GM21529 (cell line): Measurements from ENCODE around the gene NFAT5.
"Not testable (repeated sequence)": the region's sequence is repeated elsewhere in the genome, so short reads cannot be mapped to it uniquely, and the experiment has no call there.

ENCODE experiments used
- ATAC-seq: cut with Tn5 transposase; IDR thresholded peaks from one replicate; pipeline ENCODE4 v1.9.1; 2021; ENCODE audit not compliant: unreplicated experiment

Gene NFAT5

GRCh38 chr16:69565671-69566239 is at the start of gene NFAT5:
TSS of gene NFAT5 (plus strand) at chr16:69565966. CDS start at chr16:69566302, 336 bp downstream.
- ATAC-seq = peak; percentile 31

GRCh38 chr16:69517914-69518313 is 47.9 kb upstream of the NFAT5 start:
- not testable (repeated sequence) for ATAC-seq

DNA sequence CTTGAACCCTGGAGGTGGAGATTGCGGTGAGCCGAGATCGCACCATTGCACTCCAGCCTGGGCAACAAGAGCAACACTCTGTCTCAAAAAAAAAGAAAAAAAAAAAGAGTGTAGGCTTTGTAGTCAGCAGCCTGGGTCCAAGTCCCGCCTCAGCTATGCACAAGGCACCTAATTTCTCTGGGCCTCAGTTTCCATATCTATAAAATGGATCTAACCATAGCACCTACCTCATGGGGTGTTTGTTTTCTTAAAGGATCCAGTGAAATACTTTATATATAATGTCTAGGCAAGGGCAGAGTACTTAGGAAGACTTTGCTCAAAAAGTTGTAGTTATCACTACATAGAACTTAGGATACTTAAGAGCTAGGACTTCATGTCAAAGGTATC is 45.4 kb upstream of the NFAT5 start:
- no peak for ATAC-seq

- ATAC-seq = peak; percentile 74
These were observed 44.8 kb upstream of the NFAT5 start for GRCh38 chr16:69520800-69521602.

GRCh38 chr16:69522041-69522578 is 43.7 kb upstream of the NFAT5 start:
- ATAC-seq = no peak

GRCh38 chr16:69522732-69523404 is 42.9 kb upstream of the NFAT5 start:
- ATAC-seq = no peak

DNA sequence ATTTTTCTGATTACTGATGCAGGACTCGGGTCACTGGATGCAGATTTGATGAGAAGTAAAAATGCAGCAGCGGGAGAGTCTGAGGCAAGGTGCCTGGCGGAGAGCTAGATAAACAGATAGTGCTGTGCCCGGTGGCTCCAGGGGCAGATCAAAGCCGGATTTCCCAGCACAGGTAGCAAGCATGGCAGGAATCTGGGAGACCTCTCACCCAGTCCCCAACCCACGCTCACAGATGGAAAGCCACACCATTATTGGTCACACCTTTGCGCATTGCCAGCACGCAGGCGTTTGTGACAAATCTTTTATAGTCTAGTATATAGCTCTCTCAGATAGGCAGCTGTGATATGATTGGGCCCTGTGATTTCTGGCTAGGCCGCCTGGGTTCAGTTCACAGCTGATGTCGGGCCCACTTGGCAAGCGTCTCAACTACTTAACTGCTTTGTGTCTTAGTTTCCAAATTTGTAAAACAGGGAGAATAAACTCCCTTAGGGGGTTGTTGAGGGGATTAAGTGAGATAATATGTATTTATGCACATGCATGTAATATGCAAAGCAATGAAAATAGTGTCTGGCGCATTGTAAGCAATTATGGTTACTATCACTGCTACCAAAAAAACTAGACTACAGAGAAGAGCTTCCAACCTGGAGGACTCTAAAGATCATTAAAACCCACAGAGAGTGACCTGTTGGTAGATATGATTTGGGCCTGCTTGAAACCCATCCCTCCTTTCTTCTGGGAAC is 42.0 kb upstream of the NFAT5 start:
- ATAC-seq = no peak

DNA sequence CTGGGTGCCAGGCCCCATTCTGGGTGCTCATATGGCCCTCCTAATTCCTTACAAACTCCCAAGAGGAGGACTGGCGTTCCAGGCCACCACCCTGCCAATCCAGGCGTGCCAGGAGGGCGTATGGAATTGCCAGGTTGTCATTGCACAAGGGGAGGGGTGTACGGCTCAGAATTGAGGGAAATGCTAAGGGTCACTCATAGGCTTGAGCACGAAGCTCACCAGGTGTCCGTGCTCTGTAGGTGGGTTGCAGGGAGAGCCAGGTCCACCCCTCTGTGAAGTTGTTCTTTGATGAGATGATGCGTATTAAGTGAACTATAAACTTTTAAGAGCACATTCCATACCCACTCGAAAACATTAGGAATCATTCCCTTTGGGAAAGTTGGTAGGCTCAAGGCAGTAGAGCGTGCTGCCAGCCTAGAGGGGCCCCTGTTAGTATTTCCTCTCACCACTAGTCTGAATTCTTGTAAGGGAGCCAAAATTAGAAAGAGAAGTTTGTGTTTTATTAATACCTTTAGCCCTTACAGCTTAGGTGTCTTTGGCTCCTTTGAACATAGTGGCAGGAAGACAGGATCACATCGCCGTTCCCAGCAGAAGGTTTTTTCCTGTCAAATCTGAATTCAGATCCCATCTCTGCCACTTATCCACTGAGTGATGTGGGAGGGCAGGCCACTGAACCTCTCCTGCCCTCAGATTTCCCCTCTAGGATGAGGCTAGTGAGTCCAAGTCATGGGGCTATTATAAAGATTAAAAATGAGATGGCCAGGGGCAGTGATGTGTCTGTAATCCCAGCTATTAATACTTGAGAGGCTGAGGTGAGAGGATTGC is 38.7 kb upstream of the NFAT5 start:
- ATAC-seq = no peak

DNA sequence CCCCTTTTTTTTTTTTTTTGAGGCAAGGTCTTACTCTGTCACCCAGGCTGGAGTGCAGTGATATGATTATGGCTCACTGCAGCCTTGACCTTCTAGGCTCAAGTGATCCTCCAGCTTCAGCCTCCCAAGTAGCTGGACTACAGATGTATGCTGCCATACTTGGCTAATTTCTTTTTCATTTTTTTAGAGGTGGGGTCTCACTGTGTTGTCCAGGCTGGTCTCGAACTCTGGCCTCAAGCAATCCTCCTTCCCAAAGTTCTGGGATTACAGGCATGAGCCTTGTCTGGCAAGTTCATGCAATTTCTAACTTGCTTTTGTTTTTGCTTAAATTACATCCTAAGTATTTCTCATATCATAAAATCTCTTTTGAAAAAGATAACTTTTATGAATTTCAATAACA is 33.8 kb upstream of the NFAT5 start:
- no peak for ATAC-seq

DNA sequence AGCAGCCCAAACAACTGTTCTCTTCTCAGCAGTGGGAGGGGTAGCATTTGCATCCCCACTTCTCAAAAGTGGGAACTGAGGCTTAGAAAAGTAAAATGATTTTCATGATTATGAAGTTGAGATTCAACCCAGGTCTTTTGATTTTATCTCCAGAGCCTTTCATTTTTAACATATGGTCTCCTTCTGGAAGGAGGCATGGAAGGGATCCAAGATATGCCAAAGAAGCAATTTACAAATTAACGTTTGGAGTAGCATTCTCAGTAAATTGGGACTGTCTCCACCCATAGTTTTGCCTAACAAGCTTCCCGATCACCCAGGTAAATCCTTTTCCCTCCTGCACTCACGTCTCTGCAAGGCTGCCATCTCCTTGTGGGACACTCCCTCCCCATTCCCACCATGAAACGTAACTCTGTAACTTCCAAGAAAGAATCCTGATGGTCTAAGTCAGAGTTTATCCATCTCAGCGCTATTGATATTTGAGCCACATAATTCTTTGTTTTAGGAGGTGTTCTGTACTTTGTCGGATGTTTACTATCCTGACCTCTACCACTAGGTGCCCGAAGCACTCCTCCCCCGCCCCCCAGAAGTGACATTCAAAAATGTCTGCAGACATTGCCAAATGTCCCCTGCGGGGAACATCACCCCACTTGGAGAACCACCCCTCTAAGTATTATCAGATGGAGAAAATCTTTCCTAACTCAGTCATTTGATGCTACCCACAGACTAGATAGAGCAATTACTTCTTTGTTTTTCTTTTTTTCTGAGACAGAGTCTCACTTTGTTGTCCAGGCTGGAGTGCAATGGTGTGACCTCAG is 32.9 kb upstream of the NFAT5 start:
- ATAC-seq = no peak

GRCh38 chr16:69534720-69535119 is 31.0 kb upstream of the NFAT5 start:
- ATAC-seq = no peak

- ATAC-seq = no peak
These were observed 30.4 kb upstream of the NFAT5 start for GRCh38 chr16:69535123-69536050.

DNA sequence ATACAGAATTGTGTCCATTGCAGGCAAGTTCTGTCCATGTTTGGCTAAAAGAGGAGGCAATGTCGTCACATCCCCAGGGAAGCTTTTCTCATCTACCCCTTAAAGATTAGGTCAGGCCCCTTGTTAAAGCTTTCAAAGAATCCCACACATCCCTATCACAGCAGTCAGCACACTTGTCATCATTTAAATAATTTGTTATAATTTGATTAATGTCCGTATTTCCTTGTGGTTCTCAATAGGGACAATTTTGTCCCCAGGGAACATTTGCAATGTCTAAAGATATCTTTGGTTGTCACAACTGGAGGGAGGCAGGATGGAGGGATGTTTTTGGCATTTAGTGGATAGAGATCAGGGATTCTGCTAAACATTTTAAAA is 28.1 kb upstream of the NFAT5 start:
- no peak for ATAC-seq

DNA sequence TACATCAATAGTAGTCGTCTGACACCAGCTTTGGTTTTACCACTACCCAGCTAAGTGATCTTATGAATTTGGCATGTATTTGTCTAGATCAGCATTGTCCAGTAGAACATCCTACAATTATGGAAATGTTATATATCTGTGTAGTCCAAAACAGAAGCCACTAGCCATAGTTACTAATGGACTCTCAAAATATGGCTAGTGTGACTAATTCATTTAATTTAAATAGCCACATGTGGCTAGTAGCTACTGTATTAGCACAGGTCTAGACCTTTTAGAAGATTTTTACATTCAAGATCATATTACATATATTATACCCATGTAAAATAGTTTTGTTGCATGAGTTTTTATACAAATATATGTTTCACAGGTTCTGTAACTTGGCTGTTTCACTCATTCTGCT is 27.0 kb upstream of the NFAT5 start:
- no peak for ATAC-seq

DNA sequence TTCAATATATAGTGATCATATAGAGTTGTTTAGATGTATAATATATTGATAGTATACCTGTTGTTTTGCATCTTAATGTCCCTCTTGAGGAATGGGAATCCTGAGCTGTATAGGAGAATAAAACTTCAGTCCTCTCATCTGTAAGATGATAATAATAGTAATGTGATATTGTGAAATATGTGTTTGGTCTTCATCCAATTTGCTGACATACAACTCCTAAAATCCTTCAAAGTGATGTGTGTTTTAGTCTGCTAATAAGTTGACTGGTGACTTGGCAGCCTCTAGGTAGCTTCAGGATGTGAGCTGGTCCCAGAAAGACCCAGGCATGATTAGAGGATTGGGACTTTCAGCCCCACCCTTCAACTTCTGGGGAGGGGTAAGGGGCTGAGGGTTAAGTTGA is 22.8 kb upstream of the NFAT5 start:
- ATAC-seq = no peak

DNA sequence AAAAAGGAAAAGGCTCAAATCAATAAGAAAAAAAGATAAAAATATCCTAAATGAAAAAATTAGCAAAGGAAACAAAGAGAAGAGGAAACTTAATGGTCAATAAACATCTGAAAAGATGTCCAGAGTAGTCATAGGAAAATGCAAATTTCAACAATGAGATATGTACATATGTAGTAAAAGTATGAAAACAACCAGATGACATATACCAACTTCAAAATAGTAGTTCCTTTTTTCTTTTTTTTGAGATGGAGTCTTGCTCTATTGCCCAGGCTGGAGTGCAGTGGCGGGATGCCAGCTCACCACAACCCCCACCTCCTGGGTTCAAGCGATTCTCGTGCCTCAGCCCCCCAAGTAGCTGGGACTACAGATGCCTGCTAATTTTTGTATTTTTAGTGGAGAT is 21.7 kb upstream of the NFAT5 start:
- no peak for ATAC-seq

DNA sequence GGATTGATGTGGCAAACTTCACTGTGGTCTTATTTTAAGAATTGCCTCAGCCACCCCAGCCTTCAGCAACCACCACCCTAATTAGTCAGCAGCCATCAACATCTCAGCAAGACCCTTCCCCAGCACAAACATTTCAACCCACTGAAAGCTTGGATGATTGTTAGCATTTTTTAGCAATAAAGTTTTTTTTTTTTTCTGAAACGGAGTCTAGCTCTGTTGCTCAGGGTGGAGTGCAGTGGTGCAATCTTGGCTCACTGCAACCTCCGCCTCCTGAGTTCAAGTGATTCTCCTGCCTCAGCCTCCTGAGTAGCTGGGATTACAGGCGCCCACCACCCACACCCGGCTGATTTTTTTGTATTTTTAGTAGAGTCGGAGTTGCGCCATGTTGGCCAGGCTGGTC is 19.1 kb upstream of the NFAT5 start:
- not testable (repeated sequence) for ATAC-seq

GRCh38 chr16:69553332-69553731 is 12.4 kb upstream of the NFAT5 start:
- no peak for ATAC-seq

- ATAC-seq = no peak
These were observed 11.3 kb upstream of the NFAT5 start for GRCh38 chr16:69554495-69554894.
